Esophagus muscularis mucosa (tissue), 3 donors: Measurements from ENCODE around the gene CEP135.

Experiments used
- CTCF ChIP-seq, 3 experiments: fragments of 200-600 bp in 2 of 3; fragments of 450-650 bp in 1 of 3; sonication (generic) in 2 of 3; IDR thresholded peaks; one replicate each; pipeline ENCODE4 v1.5.1; 2017 to 2019; ENCODE audit warnings: antibody characterized with exemption in 3 of 3, mild to moderate bottlenecking in 2 of 3, moderate library complexity in 1 of 3
- POLR2A ChIP-seq: fragments of 450-650 bp; IDR thresholded peaks from one replicate; pipeline ENCODE4 v1.6.1; 2017; ENCODE audit warnings: antibody characterized with exemption, moderate library complexity, mild to moderate bottlenecking, low read depth

- TF ChIP-seq CTCF (IDR thresholded peaks at IDR 0.05) (no peak), POLR2A (no peak)
Observed at GRCh38 chr4:55906989-55907388, 41.8 kb upstream of the CEP135 start.
